Transverse colon (tissue), 4 donors: ENCODE data around the gene SCD5.

ENCODE experiments used
- CTCF ChIP-seq, 5 experiments: fragments of 200-600 bp in 3 of 5; fragments of 450-650 bp in 2 of 5; sonication (generic) in 3 of 5; IDR thresholded peaks; 1 replicate in 2 of 5; 2 replicates in 3 of 5; pipeline ENCODE4 v1.5.1; 2016 to 2017; ENCODE audit warnings: antibody characterized with exemption in 5 of 5, inconsistent platforms in 3 of 5, mild to moderate bottlenecking in 2 of 5, moderate library complexity in 1 of 5
- EP300 ChIP-seq: sonication (generic); formaldehyde crosslinking; IDR thresholded peaks from one replicate; pipeline ENCODE4 v1.6.1; 2017; ENCODE audit warnings: antibody characterized with exemption, low read depth
- POLR2A ChIP-seq: fragments of 450-650 bp; IDR thresholded peaks from one replicate; pipeline ENCODE4 v1.6.1; 2016; ENCODE audit warnings: antibody characterized with exemption, mild to moderate bottlenecking, moderate library complexity
- POLR2AphosphoS5 ChIP-seq, 3 donors: sonication (generic); formaldehyde crosslinking; IDR thresholded peaks; one replicate each; pipeline ENCODE4 v1.6.1; 2016; ENCODE audit warnings: antibody characterized with exemption in 3 of 3

- TF ChIP-seq CTCF (IDR thresholded peaks at IDR 0.05), result no peak
- no peak for TF ChIP-seq POLR2AphosphoS5 (IDR thresholded peaks at IDR 0.05)
- TF ChIP-seq EP300, result no peak
- no peak for TF ChIP-seq POLR2A
Measured at GRCh38 chr4:82583897-82584587, 214.6 kb downstream of the SCD5 start.
